HepG2 (cell line): ENCODE results near the gene GSAP. TPM values are rescaled to one million over a fixed set of nuclear protein-coding genes. Genes with fewer than 3 reads are reported as not detected.

Source experiments
- ELK4 ChIP-seq: sonication (generic); formaldehyde crosslinking; IDR thresholded peaks from 2 replicates; pipeline ENCODE4 v1.9.0; 2021; ENCODE audit warnings: missing genetic modification reagents, borderline replicate concordance
- EZH2 ChIP-seq: conservative IDR thresholded peaks from 2 replicates; pipeline ENCODE4 v1.6.1; 2012; ENCODE audit warnings: mild to moderate bottlenecking, low read depth, low read length, moderate library complexity
- FOXO1 ChIP-seq: sonication (generic); formaldehyde crosslinking; IDR thresholded peaks from 2 replicates; pipeline ENCODE4 v1.4.0; 2020; ENCODE audit warnings: missing genetic modification reagents
- GATAD2A ChIP-seq: IDR thresholded peaks from 2 replicates; pipeline ENCODE4 v1.6.1; 2016
- HINFP ChIP-seq: sonication (generic); formaldehyde crosslinking; IDR thresholded peaks from 2 replicates; pipeline ENCODE4 v1.4.0; 2020; ENCODE audit warnings: low read depth, mild to moderate bottlenecking, missing genetic modification reagents
- HOMEZ ChIP-seq: IDR thresholded peaks from 2 replicates; pipeline ENCODE4 v1.6.1; 2016; ENCODE audit warnings: low read depth
- MYC ChIP-seq: sonication (generic); formaldehyde crosslinking; IDR thresholded peaks from 2 replicates; pipeline ENCODE4 v1.9.0; 2021; ENCODE audit warnings: missing genetic modification reagents, borderline replicate concordance
- NFKB2 ChIP-seq: sonication (generic); formaldehyde crosslinking; IDR thresholded peaks from 2 replicates; pipeline ENCODE4 v1.4.0; 2020; ENCODE audit warnings: missing genetic modification reagents, borderline replicate concordance
- PAX8 ChIP-seq: sonication (generic); formaldehyde crosslinking; IDR thresholded peaks from 2 replicates; pipeline ENCODE4 v1.8.0; 2022; ENCODE audit warnings: mild to moderate bottlenecking, missing genetic modification reagents, borderline replicate concordance
- REL ChIP-seq: sonication (generic); formaldehyde crosslinking; conservative IDR thresholded peaks from 2 replicates; pipeline ENCODE4 v1.8.0; 2022; ENCODE audit warnings: mild to moderate bottlenecking, missing genetic modification reagents, moderate library complexity
- SIN3A ChIP-seq: IDR thresholded peaks from 2 replicates; pipeline ENCODE4 v1.6.1; 2011; ENCODE audit warnings: low read depth, mild to moderate bottlenecking, control low read depth, low read length, borderline replicate concordance
- TRIM22 ChIP-seq: fragments of 450-650 bp; IDR thresholded peaks from 2 replicates; pipeline ENCODE4 v1.6.1; 2017
- TRIM24 ChIP-seq: sonication (generic); formaldehyde crosslinking; IDR thresholded peaks from 2 replicates; pipeline ENCODE4 v1.8.0; 2022; ENCODE audit warnings: mild to moderate bottlenecking, missing genetic modification reagents
- ZBTB25 ChIP-seq: IDR thresholded peaks from 2 replicates; pipeline ENCODE4 v1.6.1; 2018; ENCODE audit warnings: missing genetic modification reagents
- ZBTB38 ChIP-seq: sonication (generic); formaldehyde crosslinking; IDR thresholded peaks from 2 replicates; pipeline ENCODE4 v1.5.1; 2020; ENCODE audit warnings: mild to moderate bottlenecking, missing genetic modification reagents
- ZBTB49 ChIP-seq: sonication (generic); formaldehyde crosslinking; IDR thresholded peaks from 2 replicates; pipeline ENCODE4 v1.4.0; 2020; ENCODE audit warnings: missing genetic modification reagents, borderline replicate concordance
- ZBTB7A ChIP-seq: sonication (generic); formaldehyde crosslinking; IDR thresholded peaks from 2 replicates; pipeline ENCODE4 v1.8.0; 2022; ENCODE audit warnings: mild to moderate bottlenecking, missing genetic modification reagents
- ZFP82 ChIP-seq: sonication (generic); formaldehyde crosslinking; IDR thresholded peaks from 2 replicates; pipeline ENCODE4 v1.5.1; 2020; ENCODE audit warnings: mild to moderate bottlenecking, missing genetic modification reagents, borderline replicate concordance
- ZMYM4 ChIP-seq: sonication (generic); formaldehyde crosslinking; IDR thresholded peaks from 2 replicates; pipeline ENCODE4 v1.8.1; 2023; ENCODE audit warnings: mild to moderate bottlenecking, missing genetic modification reagents
- ZNF34 ChIP-seq: sonication (generic); formaldehyde crosslinking; IDR thresholded peaks from 2 replicates; pipeline ENCODE4 v1.4.0; 2020; ENCODE audit warnings: mild to moderate bottlenecking, missing genetic modification reagents, borderline replicate concordance
- ZNF570 ChIP-seq: sonication (generic); formaldehyde crosslinking; IDR thresholded peaks from 2 replicates; pipeline ENCODE4 v1.4.0; 2020; ENCODE audit warnings: mild to moderate bottlenecking, missing genetic modification reagents, borderline replicate concordance
- ZNF572 ChIP-seq: sonication (generic); formaldehyde crosslinking; IDR thresholded peaks from 2 replicates; pipeline ENCODE4 v1.5.1; 2020; ENCODE audit warnings: mild to moderate bottlenecking, missing genetic modification reagents
- ZNF878 ChIP-seq: sonication (generic); formaldehyde crosslinking; IDR thresholded peaks from 2 replicates; pipeline ENCODE4 v1.8.1; 2023; ENCODE audit warnings: mild to moderate bottlenecking, missing genetic modification reagents, moderate library complexity
- polyA plus RNA-seq, 8 experiments: library from polyadenylated mRNA; depleted of rRNA in 3 of 8; stranded (reverse) in 7 of 8; unstranded in 1 of 8; fragments of >200 nt; fragmentation: Illumina TruSeq in 4 of 8; extraction: Trizol in 4 of 8; gene quantifications; 2 replicates each; pipeline versions ENCODE4 v1.2.1 to v1.2.3, GENCODE V29; 2011 to 2016; ENCODE audit warnings: low read depth in 4 of 8, missing spikeins in 1 of 8, mixed read lengths in 1 of 8; ENCODE audit not compliant: insufficient read depth in 1 of 8
- total RNA-seq, 5 experiments: library from RNA; depleted of rRNA; stranded (reverse); fragments of >200 nt; fragmentation: Illumina TruSeq; extraction: Trizol; gene quantifications; 2 replicates each; pipeline ENCODE4 v1.2.3, GENCODE V29; 2016; ENCODE audit warnings: low read depth in 1 of 5

Gene GSAP
- total and polyA plus RNA-seq, 2 of the 13 experiments (the other 11 are each of a cell fraction or from before 2014, with no cell fraction given), result 34.6 to 40.6 TPM

GRCh38 chr7:77457779-77458178, 41.6 kb upstream of the GSAP start (continued):
- TF ChIP-seq TRIM22 (no peak), TRIM24 (CRISPR knock-in tag) (no peak), GATAD2A (CRISPR knock-in tag) (peak; percentile 79), FOXO1 (peak; percentile 67; the same call in 1 of the 2 replicates), HOMEZ (CRISPR knock-in tag) (0 out of 2 replicates have a peak, but pooled peaks have one; percentile 18), ZBTB49 (CRISPR knock-in tag) (no peak), REL (CRISPR knock-in tag) (no peak), ELK4 (no peak), ZFP82 (CRISPR knock-in tag) (no peak), ZBTB7A (CRISPR knock-in tag) (no peak), SIN3A (no peak), ZBTB38 (CRISPR knock-in tag) (no peak), MYC (CRISPR knock-in tag) (no peak), PAX8 (CRISPR knock-in tag) (no peak), ZNF570 (no peak), HINFP (CRISPR knock-in tag) (no peak), ZBTB25 (CRISPR knock-in tag) (no peak), ZNF572 (no peak), ZNF34 (CRISPR knock-in tag) (no peak), ZNF878 (no peak), EZH2 (no peak), ZMYM4 (CRISPR knock-in tag) (no peak; the same call in 1 of the 2 replicates), NFKB2 (CRISPR knock-in tag) (no peak)
